K562 (cell line): Measurements from ENCODE around the gene RAB5A. TPM values are rescaled to one million over a fixed set of nuclear protein-coding genes. Genes with fewer than 3 reads are reported as not detected.

Source experiments
- CHAMP1 ChIP-seq: fragments of 450-650 bp; IDR thresholded peaks from 2 replicates; pipeline ENCODE4 v1.6.1; 2016; ENCODE audit warnings: mild to moderate bottlenecking
- EP400 ChIP-seq: fragments of 450-650 bp; IDR thresholded peaks from 2 replicates; pipeline ENCODE4 v1.6.1; 2017; ENCODE audit warnings: antibody characterized with exemption, mild to moderate bottlenecking, moderate library complexity
- FOXA3 ChIP-seq, 2 experiments: fragments of 450-650 bp in 1 of 2; sonication (generic) in 1 of 2; formaldehyde crosslinking; IDR thresholded peaks in 1 of 2; conservative IDR thresholded peaks in 1 of 2; 2 replicates each; pipeline versions ENCODE4 v1.4.0 to v1.8.0; 2020 to 2022; ENCODE audit warnings: mild to moderate bottlenecking in 2 of 2, missing genetic modification reagents in 1 of 2
- NCOA2 ChIP-seq, 2 experiments: fragments of 450-650 bp; IDR thresholded peaks; 2 replicates each; pipeline ENCODE4 v1.6.1; 2018; ENCODE audit warnings: mild to moderate bottlenecking in 2 of 2, moderate library complexity in 1 of 2; ENCODE audit not compliant: partially characterized antibody in 2 of 2
- NUFIP1 ChIP-seq: fragments of 450-650 bp; IDR thresholded peaks from 2 replicates; pipeline ENCODE4 v1.6.1; 2018; ENCODE audit not compliant: partially characterized antibody
- PATZ1 ChIP-seq: fragments of 250-450 bp; sonication (Bioruptor Pico); IDR thresholded peaks from 2 replicates; pipeline ENCODE4 v1.5.0; 2020; ENCODE audit warnings: mild to moderate bottlenecking, borderline replicate concordance
- PYGO2 ChIP-seq: fragments of 450-650 bp; IDR thresholded peaks from 2 replicates; pipeline ENCODE4 v1.6.1; 2016; ENCODE audit warnings: mild to moderate bottlenecking, missing genetic modification characterization, moderate library complexity, missing compliant biosample characterization
- RBM17 ChIP-seq: fragments of 200-400 bp; formaldehyde crosslinking; IDR thresholded peaks from 2 replicates; pipeline ENCODE4 v1.6.1; 2017; ENCODE audit warnings: low read depth, mild to moderate bottlenecking, low read length, borderline replicate concordance
- SMARCA4 ChIP-seq: fragments of 450-650 bp; IDR thresholded peaks from 2 replicates; pipeline ENCODE4 v1.6.1; 2016
- SMARCB1 ChIP-seq: IDR thresholded peaks from 2 replicates; pipeline ENCODE4 v1.6.1; 2011; ENCODE audit warnings: improper control_type of control experiment, low read depth; ENCODE audit not compliant: insufficient read length
- TEAD4 ChIP-seq, 2 experiments: sonication (generic) in 1 of 2; formaldehyde crosslinking in 1 of 2; IDR thresholded peaks; 2 replicates each; pipeline versions ENCODE4 v1.6.1 to v1.8.0; 2012 to 2022; ENCODE audit warnings: borderline replicate concordance in 1 of 2, inconsistent platforms in 1 of 2, low read length in 1 of 2, mild to moderate bottlenecking in 1 of 2, missing genetic modification reagents in 1 of 2
- TGIF2 ChIP-seq: sonication (generic); formaldehyde crosslinking; IDR thresholded peaks from 2 replicates; pipeline ENCODE4 v1.8.1; 2022; ENCODE audit warnings: mild to moderate bottlenecking, missing genetic modification reagents, moderate library complexity
- ZBTB8A ChIP-seq: fragments of 450-650 bp; IDR thresholded peaks from 2 replicates; pipeline ENCODE4 v1.6.1; 2018; ENCODE audit warnings: mild to moderate bottlenecking, moderate library complexity; ENCODE audit not compliant: partially characterized antibody
- ZEB2 ChIP-seq: fragments of 450-650 bp; IDR thresholded peaks from 2 replicates; pipeline ENCODE4 v1.6.1; 2016
- ZFP1 ChIP-seq: fragments of 450-650 bp; formaldehyde crosslinking; IDR thresholded peaks from 2 replicates; pipeline ENCODE4 v1.4.0; 2020; ENCODE audit warnings: mild to moderate bottlenecking, mixed read lengths
- ZNF140 ChIP-seq: fragments of 250-450 bp; sonication (Bioruptor Pico); IDR thresholded peaks from 2 replicates; pipeline ENCODE4 v1.8.0; 2021; ENCODE audit warnings: moderate library complexity, mild to moderate bottlenecking, inconsistent platforms
- ZNF217 ChIP-seq: sonication (generic); formaldehyde crosslinking; IDR thresholded peaks from 2 replicates; pipeline ENCODE4 v1.8.0; 2022; ENCODE audit warnings: mild to moderate bottlenecking, missing genetic modification reagents
- ZNF592 ChIP-seq: fragments of 450-650 bp; IDR thresholded peaks from 2 replicates; pipeline ENCODE4 v1.6.1; 2017; ENCODE audit warnings: antibody characterized with exemption, mild to moderate bottlenecking
- ZNF707 ChIP-seq: fragments of 250-450 bp; sonication (Bioruptor Pico); conservative IDR thresholded peaks from 2 replicates; pipeline ENCODE4 v1.8.0; 2022; ENCODE audit warnings: inconsistent platforms, mild to moderate bottlenecking, moderate library complexity
- ZNF766 ChIP-seq: fragments of 200-800 bp; sonication (Bioruptor generic); conservative IDR thresholded peaks from 2 replicates; pipeline ENCODE4 v1.6.1; 2016; ENCODE audit warnings: missing genetic modification characterization, missing compliant biosample characterization
- polyA plus RNA-seq, 8 experiments: library from polyadenylated mRNA; depleted of rRNA in 4 of 8; stranded (reverse) in 5 of 8; unstranded in 3 of 8; fragments of >200 nt; fragmentation: Nextera tagmentation in 2 of 8; fragmentation: Illumina TruSeq in 1 of 8; extraction: Ambion mirVana in 2 of 8; extraction: Trizol in 1 of 8; gene quantifications; 2 replicates each; pipeline versions ENCODE4 v1.2.1 to v1.2.3, GENCODE V29; 2011 to 2014; ENCODE audit warnings: inconsistent platforms in 1 of 8, missing spikeins in 1 of 8
- total RNA-seq, 7 experiments: library from RNA; depleted of rRNA in 6 of 7; stranded (reverse); fragments of >200 nt in 6 of 7; fragmentation: Illumina TruSeq in 2 of 7; extraction: Trizol in 2 of 7; gene quantifications; 2 replicates each; pipeline versions ENCODE4 v1.2.1 to v1.2.3, GENCODE V29; 2011 to 2021; ENCODE audit warnings: low replicate concordance in 1 of 7

Gene RAB5A
- total and polyA plus RNA-seq, 9 of the 15 experiments (the other 6 are each of a cell fraction or from before 2014, with no cell fraction given): 28.3 to 64.2 (median 49.0) TPM

DNA sequence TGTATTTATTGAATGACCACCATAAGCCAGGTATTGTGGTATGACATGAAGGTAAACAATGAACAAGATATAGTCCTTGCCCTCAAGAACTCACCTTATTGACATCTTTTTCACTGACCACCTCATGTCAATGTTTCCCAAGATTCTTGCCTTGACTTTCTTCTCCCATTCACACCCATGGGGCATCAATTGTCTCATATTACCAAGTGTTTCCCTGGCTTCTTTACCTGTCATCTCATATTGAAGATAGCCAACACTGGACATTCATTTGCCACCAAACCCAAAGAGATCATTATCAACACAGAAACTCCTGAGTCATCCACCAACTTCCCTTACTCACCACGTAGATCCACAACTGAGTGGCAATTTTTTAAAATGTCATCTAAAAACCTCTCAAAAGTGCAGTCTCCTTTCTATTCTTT, 15.1 kb upstream of the RAB5A start (continued):
- TF ChIP-seq TEAD4 (IDR thresholded peaks at IDR 0.05; ENCODE audit: low read length): peak; percentile 28; the same call in 1 of the 2 replicates
- TF ChIP-seq TEAD4 (CRISPR knock-in tag; IDR thresholded peaks at IDR 0.05; ENCODE audit: borderline replicate concordance): no peak
- TF ChIP-seq FOXA3 (CRISPR knock-in tag; conservative IDR thresholded peaks at IDR 0.05 in 1 of 2, IDR thresholded peaks at IDR 0.05 in 1 of 2): peak in 1 of 2 experiments; percentile 60; a peak in 2 of 4 replicates
- no peak for TF ChIP-seq RBM17
- peak; percentile 13 for TF ChIP-seq ZBTB8A
- no peak for TF ChIP-seq ZFP1 (CRISPR knock-in tag)
- no peak for TF ChIP-seq TGIF2 (CRISPR knock-in tag)
- no peak for TF ChIP-seq ZNF707 (CRISPR knock-in tag)
- no peak for TF ChIP-seq NCOA2 (IDR thresholded peaks at IDR 0.05; ENCODE audit: partially characterized antibody in 2 of 2)
- TF ChIP-seq PATZ1 (CRISPR knock-in tag): no peak
- peak; percentile 94 for TF ChIP-seq SMARCA4
- TF ChIP-seq CHAMP1: 0 out of 2 replicates have a peak, but pooled peaks have one; percentile 39
- TF ChIP-seq EP400: peak; percentile 55
- no peak for TF ChIP-seq ZNF140 (CRISPR knock-in tag)
- peak; percentile 13 for TF ChIP-seq NUFIP1
- no peak for TF ChIP-seq ZNF217 (CRISPR knock-in tag)
- no peak for TF ChIP-seq PYGO2 (tag)
- TF ChIP-seq ZNF766 (CRISPR knock-in tag): peak; percentile 92
- peak; percentile 89 for TF ChIP-seq ZNF592
- TF ChIP-seq SMARCB1: peak; percentile 94
- peak; percentile 91 for TF ChIP-seq ZEB2
